ENCODE results near the gene OSBP2. TPM values are rescaled to one million over a fixed set of nuclear protein-coding genes. Genes with fewer than 3 reads are reported as not detected.
A peak's percentile ranks its signal among the peaks of the same experiment; 100 is the strongest.

The OSBP2 gene
- total and polyA plus RNA-seq, 5 experiments from 2014 or later: 0.60 to 1.8 (median 0.75) TPM

DNA sequence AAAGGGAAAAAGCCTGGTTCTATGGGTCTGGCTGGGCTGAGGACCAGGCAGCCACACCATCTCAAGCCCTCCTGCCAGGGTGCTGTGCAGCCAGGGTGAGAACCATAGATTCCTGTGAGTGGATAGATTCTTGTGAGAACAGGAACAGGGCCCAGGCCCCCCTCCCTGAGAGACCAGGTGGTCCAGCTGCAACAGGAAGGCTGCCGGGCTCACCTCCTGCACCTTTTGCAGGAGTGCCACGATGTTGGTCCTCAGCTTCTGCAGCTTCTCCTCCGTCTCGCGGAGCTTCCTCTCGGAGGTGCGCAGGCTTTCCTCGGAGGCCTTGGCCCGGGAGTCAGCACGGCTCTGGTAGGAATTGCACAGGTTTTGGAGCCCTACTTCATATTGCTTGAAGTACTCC is 233.1 kb downstream of the OSBP2 start:
- no peak for DNase-seq
- POLR2A ChIA-PET: no interaction called here
- ATAC-seq: no peak
- no peak overlapping the region for H3K4me3 Mint-ChIP-seq
- H3K9me3 Mint-ChIP-seq: no peaks in the 10 kb centered on the region
- H3K4me1 Mint-ChIP-seq: peaks cover 9 to 26% (median 17%) of the 10 kb centered on the region in 4 donors
- no peaks in the 10 kb centered on the region for H3K27me3 Mint-ChIP-seq
- no peak overlapping the region for H3K27ac Mint-ChIP-seq
- H3K36me3 Mint-ChIP-seq: peaks cover 0 to 82% (median 32%) of the 10 kb centered on the region in 3 donors

DNA sequence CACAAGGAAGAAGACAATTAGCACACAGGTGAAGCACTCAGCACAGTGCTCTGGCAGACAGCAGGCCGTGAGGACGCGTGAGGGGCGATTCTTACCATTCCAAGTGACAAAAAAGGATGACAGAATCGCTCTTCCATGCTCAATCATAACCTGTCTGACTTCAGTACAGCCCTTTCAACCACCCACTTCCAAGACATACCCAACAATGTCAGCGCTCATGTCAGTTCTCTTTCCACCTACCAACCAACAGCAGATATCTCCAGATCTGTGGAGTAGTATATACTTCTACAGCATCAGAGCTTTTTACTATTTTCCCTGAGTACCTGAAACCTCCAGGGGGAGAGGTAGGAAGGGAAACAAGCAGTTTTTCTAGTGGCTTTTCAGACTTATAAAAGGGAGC is 233.7 kb downstream of the OSBP2 start:
- ATAC-seq: no peak
- POLR2A ChIA-PET: no interaction called here
- H3K4me1 Mint-ChIP-seq: peaks cover 9 to 30% (median 17%) of the 10 kb centered on the region in 4 donors

DNA sequence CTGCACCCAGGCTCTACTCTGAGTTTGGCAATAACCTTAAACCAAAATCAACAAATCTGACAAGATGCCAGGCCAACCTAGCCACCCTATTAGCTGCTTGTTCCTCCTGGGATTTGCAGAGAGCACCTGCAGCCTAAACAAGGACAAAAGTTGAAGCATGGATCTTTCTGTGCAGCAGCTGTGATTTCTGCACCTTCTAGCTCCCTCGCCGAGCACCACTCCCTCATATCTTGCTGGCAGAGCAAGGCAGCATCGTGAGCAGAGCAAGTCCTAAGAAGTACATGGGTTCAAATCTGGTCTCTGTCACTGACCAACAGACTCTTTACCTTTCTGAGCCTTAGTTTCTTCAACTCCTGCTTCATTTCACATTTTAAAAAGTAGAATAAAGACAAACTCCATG is 235.6 kb downstream of the OSBP2 start:
- Mint-ChIP-seq H3K4me1 (peaks cover 9 to 43% (median 24%) of the 10 kb centered on the region in 4 donors), H3K27ac (peak overlapping the region in 7 of 10 donors; percentile 44 to 95 (median 71)), H3K4me3 (no peak overlapping the region), H3K9me3 (no peaks in the 10 kb centered on the region), H3K36me3 (peaks cover 0 to 96% (median 42%) of the 10 kb centered on the region in 3 donors), H3K27me3 (no peaks in the 10 kb centered on the region)
- no peak for DNase-seq
- POLR2A ChIA-PET: interaction anchor here (0.6 to 1.1 kb wide), 2 partner anchors 8 to 617 kb away, joined by 3 read pairs; no protein-coding TSS in a partner anchor
- ATAC-seq: no peak

More for the DNA sequence above, 233.7 kb downstream of the OSBP2 start:
- peaks cover 0 to 88% (median 34%) of the 10 kb centered on the region in 3 donors for H3K36me3 Mint-ChIP-seq
- H3K27me3 Mint-ChIP-seq: no peaks in the 10 kb centered on the region
- DNase-seq: no peak
- no peak overlapping the region for H3K4me3 Mint-ChIP-seq
- peak overlapping the region in 7 of 10 donors; percentile 3 to 53 (median 24) for H3K27ac Mint-ChIP-seq
- H3K9me3 Mint-ChIP-seq: no peaks in the 10 kb centered on the region

DNA sequence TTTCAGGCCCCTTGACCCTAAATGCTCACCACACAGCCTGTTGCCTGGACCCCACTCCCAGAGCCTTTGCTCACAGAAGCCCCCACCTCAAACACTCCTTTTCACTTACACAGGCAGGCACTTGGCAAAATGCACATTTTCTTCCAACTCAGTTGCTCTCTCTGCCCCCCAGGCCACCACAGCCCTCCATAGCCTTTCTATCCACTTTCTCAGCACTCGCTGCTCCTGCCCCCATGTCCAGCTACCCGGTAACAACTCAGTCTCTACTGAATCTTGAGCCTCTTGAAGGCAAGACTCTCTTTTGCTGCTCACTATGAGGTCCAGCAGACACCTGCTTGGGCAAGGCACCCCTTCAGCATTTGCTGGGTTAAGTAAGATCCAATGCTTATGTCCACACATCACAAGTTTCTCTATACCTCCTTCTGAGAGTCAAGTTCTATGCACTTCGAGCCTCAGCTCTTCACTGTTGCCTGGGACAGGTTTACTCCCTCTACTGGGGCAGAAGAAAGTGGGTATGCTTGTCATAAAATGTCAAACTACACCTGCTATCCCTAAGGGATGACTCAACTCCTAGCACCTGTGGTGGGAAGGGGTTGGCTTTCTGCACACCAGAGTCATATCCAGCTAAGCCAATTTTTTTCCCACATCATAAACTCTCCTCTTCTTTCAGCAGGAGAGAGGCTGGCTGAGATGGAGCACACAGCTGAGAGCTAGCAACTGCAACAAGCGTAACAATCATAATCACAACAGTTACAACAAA is 237.0 kb downstream of the OSBP2 start:
- H3K36me3 Mint-ChIP-seq: peaks cover 0 to 98% (median 52%) of the 10 kb centered on the region in 3 donors
- H3K27ac Mint-ChIP-seq: peak overlapping the region; percentile 35 to 95 (median 84)
- ATAC-seq (no peak), DNase-seq (no peak)
- peaks cover 16 to 53% (median 32%) of the 10 kb centered on the region in 4 donors for H3K4me1 Mint-ChIP-seq
- POLR2A ChIA-PET: interaction anchor here (0.6 to 1.5 kb wide), 3 partner anchors 8 to 363 kb away, joined by 4 to 6 read pairs (median 4); partner anchors contain the start of genes MORC2 and TUG1
- peak overlapping the region in 2 of 10 donors; percentile 2 to 55 for H3K4me3 Mint-ChIP-seq
- no peaks in the 10 kb centered on the region for H3K27me3 Mint-ChIP-seq
- H3K9me3 Mint-ChIP-seq: no peaks in the 10 kb centered on the region

DNA sequence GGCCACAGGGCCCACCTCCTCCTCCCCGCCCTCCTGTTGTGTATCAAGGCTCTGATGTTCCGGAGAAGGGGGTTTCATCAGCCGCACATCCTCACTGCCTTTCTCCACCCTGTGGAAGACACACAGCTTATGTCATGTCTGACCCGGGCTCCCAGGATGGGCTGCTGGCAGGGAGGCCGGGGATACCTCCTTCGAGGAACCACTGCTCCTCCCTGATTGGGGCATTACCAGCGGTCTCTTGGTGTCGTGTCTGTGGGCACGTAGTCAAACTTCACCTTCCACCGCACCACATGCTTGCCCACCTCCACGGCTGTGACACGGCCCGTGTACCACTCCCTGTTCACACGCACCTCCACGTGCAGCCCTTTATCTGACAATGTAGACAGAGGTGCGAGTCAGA is 238.0 kb downstream of the OSBP2 start:
- Mint-ChIP-seq H3K4me1 (peaks cover 21 to 62% (median 36%) of the 10 kb centered on the region in 4 donors), H3K4me3 (no peak overlapping the region), H3K9me3 (no peaks in the 10 kb centered on the region), H3K27ac (peak overlapping the region in 9 of 10 donors; percentile 60 to 95 (median 77)), H3K36me3 (peaks cover 0 to 98% (median 48%) of the 10 kb centered on the region in 3 donors), H3K27me3 (no peaks in the 10 kb centered on the region)
- DNase-seq: no peak
- POLR2A ChIA-PET: interaction anchor here (1.5 kb wide), 1 partner anchor 37 kb away, joined by 6 read pairs; the partner anchor contains the start of genes MORC2 and TUG1
- ATAC-seq: no peak

DNA sequence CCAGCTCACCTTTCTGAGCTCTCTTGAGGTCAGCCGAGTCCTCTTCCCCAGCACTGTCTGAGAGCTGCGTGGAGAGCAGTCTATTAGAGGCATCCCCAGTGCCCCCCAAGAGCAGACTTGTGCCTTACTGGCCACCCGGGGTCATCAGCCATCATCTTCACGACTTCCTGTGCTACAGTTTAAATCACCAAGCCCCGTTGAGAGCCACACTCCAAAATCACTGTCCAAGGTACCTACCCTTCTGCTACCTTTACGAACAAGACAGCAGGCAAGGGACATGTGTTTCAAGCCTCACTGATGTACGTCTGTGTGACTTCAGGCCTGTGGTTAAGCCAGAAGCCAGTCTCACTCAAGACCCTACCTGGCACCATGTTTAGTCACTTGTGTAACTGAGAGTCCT is 238.8 kb downstream of the OSBP2 start:
- no peak for DNase-seq
- ATAC-seq: no peak
- Mint-ChIP-seq H3K27me3 (no peaks in the 10 kb centered on the region), H3K36me3 (peaks cover 0 to 96% (median 54%) of the 10 kb centered on the region in 3 donors), H3K9me3 (no peaks in the 10 kb centered on the region), H3K4me3 (peak overlapping the region in 1 of 10 donors; percentile 33), H3K4me1 (peaks cover 24 to 69% (median 42%) of the 10 kb centered on the region in 4 donors), H3K27ac (peak overlapping the region in 9 of 10 donors; percentile 38 to 93 (median 71))
- POLR2A ChIA-PET: no interaction called here

DNA sequence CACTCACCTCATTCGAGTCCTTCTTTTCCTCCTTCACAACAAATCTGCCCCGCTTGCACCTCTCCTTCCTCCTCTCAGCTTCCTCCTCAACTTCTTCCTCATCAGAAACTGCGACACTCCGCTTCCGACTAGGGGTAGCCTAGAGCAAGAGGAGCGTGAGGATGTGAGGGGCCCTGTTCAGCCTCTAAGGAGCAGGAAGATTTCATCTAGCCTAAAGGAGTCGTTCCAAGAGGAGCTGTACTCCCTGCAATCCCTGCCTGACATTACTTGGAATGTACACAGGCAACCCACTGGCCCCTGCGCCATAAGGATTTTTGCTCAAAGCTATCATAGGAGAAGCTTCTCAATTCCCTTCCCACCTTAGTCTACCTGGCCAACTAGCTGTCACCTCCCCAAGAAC is 239.4 kb downstream of the OSBP2 start:
- Mint-ChIP-seq H3K27me3 (no peaks in the 10 kb centered on the region), H3K9me3 (no peaks in the 10 kb centered on the region), H3K27ac (peak overlapping the region in 8 of 10 donors; percentile 38 to 93 (median 72)), H3K36me3 (peaks cover 0 to 95% (median 57%) of the 10 kb centered on the region in 3 donors), H3K4me1 (peaks cover 25 to 74% (median 46%) of the 10 kb centered on the region in 4 donors), H3K4me3 (no peak overlapping the region)
- POLR2A ChIA-PET: interaction anchor here (0.6 to 1.0 kb wide), 5 partner anchors 9 to 352 kb away, joined by 3 to 5 read pairs (median 3); no protein-coding TSS in a partner anchor
- DNase-seq (no peak), ATAC-seq (no peak)

DNA sequence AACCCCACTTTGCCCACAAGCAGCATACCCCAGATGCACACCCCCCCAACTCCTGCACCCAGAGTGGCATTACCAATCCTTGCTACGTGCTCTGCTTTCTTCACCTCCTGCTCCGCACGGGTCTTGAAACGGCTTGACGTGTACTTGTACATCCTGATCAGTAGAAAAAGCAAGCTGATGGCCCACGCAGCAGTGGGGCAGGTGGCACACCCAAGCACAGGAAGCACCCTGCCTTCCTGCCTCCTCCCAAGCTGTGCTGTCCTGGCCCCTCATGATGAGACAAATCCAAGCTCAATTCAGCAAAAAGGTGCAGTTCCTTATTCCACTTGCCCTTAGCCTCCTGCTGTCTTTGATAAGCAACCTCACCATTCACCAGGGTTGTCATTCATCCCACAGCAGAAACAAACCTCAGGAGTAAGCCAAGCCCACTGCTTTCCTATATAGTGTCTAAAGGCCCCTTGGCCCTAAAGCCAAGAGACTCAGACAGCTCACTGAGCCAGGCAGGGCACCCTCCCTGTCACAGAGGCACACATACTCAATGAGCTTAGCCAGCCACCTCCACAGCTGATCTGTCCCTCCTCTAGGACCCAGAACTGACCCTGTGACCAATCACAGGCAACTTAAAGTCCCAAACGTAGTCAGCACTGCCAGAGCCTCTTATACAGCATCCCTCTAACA is 246.2 kb downstream of the OSBP2 start:
- no peaks in the 10 kb centered on the region for H3K27me3 Mint-ChIP-seq
- H3K36me3 Mint-ChIP-seq: peaks cover 10 to 64% (median 44%) of the 10 kb centered on the region in 3 donors
- POLR2A ChIA-PET: interaction anchor here (0.6 to 6.7 kb wide), 17 partner anchors 9 to 813 kb away, joined by 3 to 86 read pairs (median 8); partner anchors contain the start of genes DEPDC5, MORC2, PIK3IP1 and SELENOM
- H3K9me3 Mint-ChIP-seq: no peaks in the 10 kb centered on the region
- H3K4me1 Mint-ChIP-seq: peaks cover 38 to 92% (median 87%) of the 10 kb centered on the region in 4 donors
- peak; percentile 16 to 77 (median 46) for DNase-seq
- peak overlapping the region; percentile 81 to 92 (median 86) for H3K4me3 Mint-ChIP-seq
- H3K27ac Mint-ChIP-seq: peak overlapping the region; percentile 93 to 98 (median 96)
- ATAC-seq: peak; percentile 73 to 79

DNA sequence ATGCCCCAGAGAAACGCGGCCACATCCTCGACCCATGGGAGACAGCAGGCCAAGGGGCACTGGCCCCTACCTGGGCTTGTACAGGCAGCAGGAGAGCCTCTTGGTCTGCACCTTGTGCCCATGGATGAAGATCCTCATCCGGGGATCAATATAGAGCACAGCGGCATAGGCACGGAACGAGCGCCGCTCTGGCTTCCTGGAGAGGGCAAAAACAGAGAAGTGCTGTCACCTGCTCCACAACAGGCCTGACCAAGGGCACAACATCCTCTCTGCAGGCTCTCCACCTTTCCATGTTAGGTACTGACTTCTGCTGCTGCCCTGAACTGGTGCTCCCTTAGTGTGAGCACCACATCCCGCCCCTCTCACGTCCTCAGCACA is 246.7 kb downstream of the OSBP2 start:
- POLR2A ChIA-PET: interaction anchor here (0.6 to 6.7 kb wide), 14 partner anchors 8 to 350 kb away, joined by 3 to 86 read pairs (median 9); partner anchors contain the start of genes MORC2, PIK3IP1, SELENOM and SLC35E4
- Mint-ChIP-seq H3K27ac (peak overlapping the region; percentile 93 to 98 (median 96)), H3K27me3 (no peaks in the 10 kb centered on the region), H3K9me3 (no peaks in the 10 kb centered on the region), H3K4me3 (peak overlapping the region; percentile 81 to 92 (median 86)), H3K4me1 (peaks cover 42 to 95% (median 86%) of the 10 kb centered on the region in 4 donors), H3K36me3 (peaks cover 14 to 63% (median 42%) of the 10 kb centered on the region in 3 donors)
- ATAC-seq (peak; percentile 24 to 45), DNase-seq (peak in 2 of 10 donors; percentile 25 to 31)

DNA sequence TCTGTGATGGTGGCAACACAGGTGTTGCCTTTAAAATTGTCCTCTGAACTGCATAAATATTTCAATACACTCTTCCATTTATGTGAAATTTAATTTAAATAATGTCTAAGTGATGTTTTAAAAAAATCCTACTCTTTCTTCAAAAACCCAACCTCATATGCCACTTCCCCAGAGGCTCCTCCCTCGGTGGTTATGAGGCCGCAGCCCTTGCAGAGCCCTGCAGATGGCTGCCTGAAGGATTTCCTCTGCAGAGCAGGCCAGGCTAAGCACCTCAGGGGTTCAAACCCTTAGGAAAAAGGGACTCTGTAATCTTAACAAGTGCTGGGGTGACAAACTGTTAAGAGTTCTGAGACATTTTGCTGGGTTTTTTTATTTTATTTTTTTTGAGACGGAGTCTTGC is 248.7 kb downstream of the OSBP2 start:
- H3K9me3 Mint-ChIP-seq: no peaks in the 10 kb centered on the region
- POLR2A ChIA-PET: interaction anchor here (1.0 to 6.7 kb wide), 3 partner anchors 21 to 140 kb away, joined by 3 to 82 read pairs (median 35); partner anchors contain the start of genes SMTN and TUG1
- peaks cover 41 to 80% (median 75%) of the 10 kb centered on the region in 4 donors for H3K4me1 Mint-ChIP-seq
- H3K27ac Mint-ChIP-seq: peak overlapping the region in 9 of 10 donors; percentile 60 to 98 (median 85)
- ATAC-seq: peak; percentile 81 to 85
- H3K27me3 Mint-ChIP-seq: no peaks in the 10 kb centered on the region
- peaks cover 14 to 50% (median 33%) of the 10 kb centered on the region in 3 donors for H3K36me3 Mint-ChIP-seq
- H3K4me3 Mint-ChIP-seq: peak overlapping the region in 9 of 10 donors; percentile 6 to 80 (median 73)
- DNase-seq: peak; percentile 48 to 85 (median 68)

DNA sequence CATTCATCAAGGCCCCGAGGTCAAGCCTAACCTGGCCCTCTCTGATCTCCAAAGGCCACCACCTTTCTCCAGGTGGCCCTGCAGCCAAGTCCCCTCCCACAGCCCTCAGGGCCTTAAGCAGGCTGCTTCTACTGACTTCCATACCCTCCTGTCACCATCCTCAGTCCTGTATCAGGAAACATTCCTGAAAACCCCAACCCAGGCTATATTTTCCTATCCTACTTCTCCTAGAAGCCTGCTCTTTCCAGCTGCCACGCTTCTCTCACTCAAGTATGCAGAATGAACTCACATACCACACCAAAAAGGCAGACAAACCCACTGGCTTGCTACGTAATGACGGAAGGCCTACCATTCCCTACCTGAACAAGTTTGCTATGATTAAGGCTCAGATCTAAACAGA is 250.3 kb downstream of the OSBP2 start:
- peak overlapping the region in 5 of 10 donors; percentile 23 to 84 (median 75) for H3K27ac Mint-ChIP-seq
- no peak for ATAC-seq
- peaks cover 44 to 66% (median 64%) of the 10 kb centered on the region in 4 donors for H3K4me1 Mint-ChIP-seq
- peaks cover 14 to 51% (median 31%) of the 10 kb centered on the region in 3 donors for H3K36me3 Mint-ChIP-seq
- DNase-seq: no peak
- peak overlapping the region in 6 of 10 donors; percentile 8 to 73 (median 32) for H3K4me3 Mint-ChIP-seq
- H3K27me3 Mint-ChIP-seq: no peaks in the 10 kb centered on the region
- POLR2A ChIA-PET: interaction anchor here (1.1 to 4.5 kb wide), 5 partner anchors 22 to 347 kb away, joined by 3 to 35 read pairs (median 3); partner anchors contain the start of genes MORC2, PIK3IP1, SMTN and TUG1
- H3K9me3 Mint-ChIP-seq: no peaks in the 10 kb centered on the region

DNA sequence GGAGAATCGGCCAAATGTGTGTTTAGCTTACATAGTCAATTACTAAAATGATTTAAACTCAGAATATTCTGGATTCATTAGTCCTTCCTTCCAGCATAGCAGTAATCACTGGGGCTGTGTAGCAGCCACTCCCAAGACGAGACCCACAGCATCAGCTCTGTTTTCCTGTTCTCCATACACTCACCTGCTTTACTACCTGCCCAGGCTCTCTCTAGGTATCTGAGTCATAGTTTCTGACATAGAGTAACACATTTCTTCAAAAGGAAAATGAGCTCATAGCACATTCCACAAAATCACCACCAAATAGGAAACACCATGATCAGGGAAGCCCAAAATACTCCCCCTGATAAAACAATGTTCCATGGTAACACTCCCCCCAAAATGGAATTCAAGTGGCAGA is 251.0 kb downstream of the OSBP2 start:
- H3K27ac Mint-ChIP-seq: peak overlapping the region in 9 of 10 donors; percentile 8 to 89 (median 57)
- no peaks in the 10 kb centered on the region for H3K27me3 Mint-ChIP-seq
- POLR2A ChIA-PET: interaction anchor here (0.6 to 4.5 kb wide), 7 partner anchors 9 to 347 kb away, joined by 3 to 35 read pairs (median 3); partner anchors contain the start of genes MORC2, PIK3IP1, SMTN and TUG1
- H3K36me3 Mint-ChIP-seq: peaks cover 14 to 58% (median 36%) of the 10 kb centered on the region in 3 donors
- no peak for DNase-seq
- no peaks in the 10 kb centered on the region for H3K9me3 Mint-ChIP-seq
- peaks cover 43 to 64% (median 60%) of the 10 kb centered on the region in 4 donors for H3K4me1 Mint-ChIP-seq
- ATAC-seq: no peak
- H3K4me3 Mint-ChIP-seq: peak overlapping the region in 2 of 10 donors; percentile 5 to 48

Measured in naive thymus-derived CD8-positive, alpha-beta T cell (primary cell).